ENCODE measurements around the gene MPHOSPH10.

DNA sequence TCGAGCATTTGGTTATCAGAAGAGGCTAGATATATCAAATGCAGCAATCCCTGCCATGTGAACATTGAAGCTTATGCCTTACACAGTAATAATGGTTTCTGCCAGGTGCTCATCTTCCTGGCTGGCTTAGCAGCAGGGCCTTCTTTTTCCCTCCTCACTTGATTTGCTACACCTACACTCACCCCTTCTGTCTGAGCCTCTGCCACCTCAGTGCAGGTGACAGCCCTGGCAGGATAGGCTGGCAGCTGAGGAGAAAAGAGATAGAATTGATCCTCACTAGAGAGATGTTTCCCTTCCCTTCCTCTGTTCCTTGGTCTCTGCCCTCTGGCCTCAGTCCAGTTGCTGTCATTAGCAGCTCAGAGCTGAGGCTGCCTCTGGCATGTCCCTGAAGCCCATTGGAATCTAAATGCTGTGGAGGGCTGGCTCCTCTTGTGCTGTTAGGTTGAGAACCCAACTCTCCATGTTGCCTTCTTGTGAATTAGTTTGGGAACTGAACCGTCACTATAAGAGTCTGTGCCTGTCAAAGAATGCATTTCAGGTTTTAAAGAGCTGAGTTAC is 18.2 kb downstream of the MPHOSPH10 start:
- TF ChIP-seq, protein P1, sequence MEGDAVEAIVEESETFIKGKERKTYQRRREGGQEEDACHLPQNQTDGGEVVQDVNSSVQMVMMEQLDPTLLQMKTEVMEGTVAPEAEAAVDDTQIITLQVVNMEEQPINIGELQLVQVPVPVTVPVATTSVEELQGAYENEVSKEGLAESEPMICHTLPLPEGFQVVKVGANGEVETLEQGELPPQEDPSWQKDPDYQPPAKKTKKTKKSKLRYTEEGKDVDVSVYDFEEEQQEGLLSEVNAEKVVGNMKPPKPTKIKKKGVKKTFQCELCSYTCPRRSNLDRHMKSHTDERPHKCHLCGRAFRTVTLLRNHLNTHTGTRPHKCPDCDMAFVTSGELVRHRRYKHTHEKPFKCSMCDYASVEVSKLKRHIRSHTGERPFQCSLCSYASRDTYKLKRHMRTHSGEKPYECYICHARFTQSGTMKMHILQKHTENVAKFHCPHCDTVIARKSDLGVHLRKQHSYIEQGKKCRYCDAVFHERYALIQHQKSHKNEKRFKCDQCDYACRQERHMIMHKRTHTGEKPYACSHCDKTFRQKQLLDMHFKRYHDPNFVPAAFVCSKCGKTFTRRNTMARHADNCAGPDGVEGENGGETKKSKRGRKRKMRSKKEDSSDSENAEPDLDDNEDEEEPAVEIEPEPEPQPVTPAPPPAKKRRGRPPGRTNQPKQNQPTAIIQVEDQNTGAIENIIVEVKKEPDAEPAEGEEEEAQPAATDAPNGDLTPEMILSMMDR (IDR thresholded peaks at IDR 0.05): no peak
- TF ChIP-seq POLR2A (IDR thresholded peaks at IDR 0.05): no peak
